Measurements from ENCODE around the gene ITGAD.

DNA sequence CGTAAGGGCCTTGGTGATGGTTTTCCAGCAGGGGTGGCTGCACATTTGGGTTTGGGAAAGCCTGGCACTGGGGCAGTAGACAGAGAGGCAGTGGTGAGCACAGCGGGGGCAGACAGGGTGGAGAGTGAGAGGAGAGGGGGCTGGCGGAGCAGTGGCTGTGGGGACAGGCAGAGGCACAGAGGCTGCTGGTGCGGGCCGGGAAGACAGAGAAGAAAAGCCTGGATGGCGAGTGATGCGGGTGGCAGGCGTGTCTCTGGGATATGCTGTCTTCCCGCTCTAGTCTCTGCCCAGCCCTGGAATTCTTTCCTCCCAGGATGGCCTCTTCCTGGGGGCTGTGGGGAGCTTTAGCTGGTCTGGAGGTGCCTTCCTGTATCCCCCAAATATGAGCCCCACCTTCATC is 16.9 kb downstream of the ITGAD start:
- TF ChIP-seq, protein P1, sequence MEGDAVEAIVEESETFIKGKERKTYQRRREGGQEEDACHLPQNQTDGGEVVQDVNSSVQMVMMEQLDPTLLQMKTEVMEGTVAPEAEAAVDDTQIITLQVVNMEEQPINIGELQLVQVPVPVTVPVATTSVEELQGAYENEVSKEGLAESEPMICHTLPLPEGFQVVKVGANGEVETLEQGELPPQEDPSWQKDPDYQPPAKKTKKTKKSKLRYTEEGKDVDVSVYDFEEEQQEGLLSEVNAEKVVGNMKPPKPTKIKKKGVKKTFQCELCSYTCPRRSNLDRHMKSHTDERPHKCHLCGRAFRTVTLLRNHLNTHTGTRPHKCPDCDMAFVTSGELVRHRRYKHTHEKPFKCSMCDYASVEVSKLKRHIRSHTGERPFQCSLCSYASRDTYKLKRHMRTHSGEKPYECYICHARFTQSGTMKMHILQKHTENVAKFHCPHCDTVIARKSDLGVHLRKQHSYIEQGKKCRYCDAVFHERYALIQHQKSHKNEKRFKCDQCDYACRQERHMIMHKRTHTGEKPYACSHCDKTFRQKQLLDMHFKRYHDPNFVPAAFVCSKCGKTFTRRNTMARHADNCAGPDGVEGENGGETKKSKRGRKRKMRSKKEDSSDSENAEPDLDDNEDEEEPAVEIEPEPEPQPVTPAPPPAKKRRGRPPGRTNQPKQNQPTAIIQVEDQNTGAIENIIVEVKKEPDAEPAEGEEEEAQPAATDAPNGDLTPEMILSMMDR (IDR thresholded peaks at IDR 0.05; ENCODE audit: low read depth, low read length, missing input control) = no peak
- no peak for TF ChIP-seq GABPA (IDR thresholded peaks at IDR 0.05 in 1 of 2, conservative IDR thresholded peaks at IDR 0.05 in 1 of 2)
- TF ChIP-seq, protein P2, sequence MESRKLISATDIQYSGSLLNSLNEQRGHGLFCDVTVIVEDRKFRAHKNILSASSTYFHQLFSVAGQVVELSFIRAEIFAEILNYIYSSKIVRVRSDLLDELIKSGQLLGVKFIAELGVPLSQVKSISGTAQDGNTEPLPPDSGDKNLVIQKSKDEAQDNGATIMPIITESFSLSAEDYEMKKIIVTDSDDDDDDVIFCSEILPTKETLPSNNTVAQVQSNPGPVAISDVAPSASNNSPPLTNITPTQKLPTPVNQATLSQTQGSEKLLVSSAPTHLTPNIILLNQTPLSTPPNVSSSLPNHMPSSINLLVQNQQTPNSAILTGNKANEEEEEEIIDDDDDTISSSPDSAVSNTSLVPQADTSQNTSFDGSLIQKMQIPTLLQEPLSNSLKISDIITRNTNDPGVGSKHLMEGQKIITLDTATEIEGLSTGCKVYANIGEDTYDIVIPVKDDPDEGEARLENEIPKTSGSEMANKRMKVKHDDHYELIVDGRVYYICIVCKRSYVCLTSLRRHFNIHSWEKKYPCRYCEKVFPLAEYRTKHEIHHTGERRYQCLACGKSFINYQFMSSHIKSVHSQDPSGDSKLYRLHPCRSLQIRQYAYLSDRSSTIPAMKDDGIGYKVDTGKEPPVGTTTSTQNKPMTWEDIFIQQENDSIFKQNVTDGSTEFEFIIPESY (IDR thresholded peaks at IDR 0.05) = no peak
- TF ChIP-seq, protein P3, sequence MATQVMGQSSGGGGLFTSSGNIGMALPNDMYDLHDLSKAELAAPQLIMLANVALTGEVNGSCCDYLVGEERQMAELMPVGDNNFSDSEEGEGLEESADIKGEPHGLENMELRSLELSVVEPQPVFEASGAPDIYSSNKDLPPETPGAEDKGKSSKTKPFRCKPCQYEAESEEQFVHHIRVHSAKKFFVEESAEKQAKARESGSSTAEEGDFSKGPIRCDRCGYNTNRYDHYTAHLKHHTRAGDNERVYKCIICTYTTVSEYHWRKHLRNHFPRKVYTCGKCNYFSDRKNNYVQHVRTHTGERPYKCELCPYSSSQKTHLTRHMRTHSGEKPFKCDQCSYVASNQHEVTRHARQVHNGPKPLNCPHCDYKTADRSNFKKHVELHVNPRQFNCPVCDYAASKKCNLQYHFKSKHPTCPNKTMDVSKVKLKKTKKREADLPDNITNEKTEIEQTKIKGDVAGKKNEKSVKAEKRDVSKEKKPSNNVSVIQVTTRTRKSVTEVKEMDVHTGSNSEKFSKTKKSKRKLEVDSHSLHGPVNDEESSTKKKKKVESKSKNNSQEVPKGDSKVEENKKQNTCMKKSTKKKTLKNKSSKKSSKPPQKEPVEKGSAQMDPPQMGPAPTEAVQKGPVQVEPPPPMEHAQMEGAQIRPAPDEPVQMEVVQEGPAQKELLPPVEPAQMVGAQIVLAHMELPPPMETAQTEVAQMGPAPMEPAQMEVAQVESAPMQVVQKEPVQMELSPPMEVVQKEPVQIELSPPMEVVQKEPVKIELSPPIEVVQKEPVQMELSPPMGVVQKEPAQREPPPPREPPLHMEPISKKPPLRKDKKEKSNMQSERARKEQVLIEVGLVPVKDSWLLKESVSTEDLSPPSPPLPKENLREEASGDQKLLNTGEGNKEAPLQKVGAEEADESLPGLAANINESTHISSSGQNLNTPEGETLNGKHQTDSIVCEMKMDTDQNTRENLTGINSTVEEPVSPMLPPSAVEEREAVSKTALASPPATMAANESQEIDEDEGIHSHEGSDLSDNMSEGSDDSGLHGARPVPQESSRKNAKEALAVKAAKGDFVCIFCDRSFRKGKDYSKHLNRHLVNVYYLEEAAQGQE (IDR thresholded peaks at IDR 0.05) = no peak
